ENCODE results near the gene FNDC3B.

DNA sequence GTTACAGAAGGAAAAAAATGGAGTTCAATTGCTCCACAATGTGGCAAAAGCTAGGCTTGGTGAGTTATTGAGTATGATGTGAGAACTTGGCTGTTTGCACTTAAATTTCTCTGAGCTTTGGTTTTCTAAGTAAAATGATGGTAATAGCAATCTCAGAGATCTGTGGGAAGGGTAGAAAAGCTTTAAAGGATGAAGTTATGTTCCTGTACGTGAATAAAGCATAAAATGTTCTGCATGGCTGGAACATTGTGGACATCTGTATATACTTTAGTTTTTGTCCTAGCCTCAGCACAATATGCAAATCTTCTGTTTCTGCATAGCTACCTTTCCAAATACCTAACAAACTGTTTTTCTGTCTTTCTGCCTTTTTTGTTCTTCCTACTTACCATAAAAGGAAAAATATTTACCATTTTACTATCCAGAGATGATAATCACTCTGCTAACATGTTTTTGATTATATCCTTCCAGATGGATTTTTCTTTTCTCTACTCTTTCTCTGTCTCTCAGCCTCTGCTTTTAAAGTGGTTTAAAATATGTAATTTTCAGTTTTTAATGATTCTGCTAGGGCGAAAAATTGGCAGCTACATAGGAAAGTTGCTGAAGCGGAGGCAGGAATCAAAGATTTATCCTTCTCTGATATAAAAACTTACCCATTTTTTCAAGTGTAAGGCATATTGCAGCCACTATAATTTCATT is 188.1 kb downstream of the FNDC3B start:
- TF ChIP-seq RAD21 (conservative IDR thresholded peaks at IDR 0.05 in 1 of 2, IDR thresholded peaks at IDR 0.05 in 1 of 2) (no peak), ZSCAN20 (CRISPR knock-in tag; IDR thresholded peaks at IDR 0.05) (no peak), HOXB13 (CRISPR knock-in tag; IDR thresholded peaks at IDR 0.05; ENCODE audit: low read depth) (no peak), POLR2A (IDR thresholded peaks at IDR 0.05; ENCODE audit: low read length) (no peak), ESRRA (IDR thresholded peaks at IDR 0.05; ENCODE audit: borderline replicate concordance, low read length) (no peak), JUN (IDR thresholded peaks at IDR 0.05) (no peak), JUNB (IDR thresholded peaks at IDR 0.05) (no peak)
- TF ChIP-seq, protein P1, sequence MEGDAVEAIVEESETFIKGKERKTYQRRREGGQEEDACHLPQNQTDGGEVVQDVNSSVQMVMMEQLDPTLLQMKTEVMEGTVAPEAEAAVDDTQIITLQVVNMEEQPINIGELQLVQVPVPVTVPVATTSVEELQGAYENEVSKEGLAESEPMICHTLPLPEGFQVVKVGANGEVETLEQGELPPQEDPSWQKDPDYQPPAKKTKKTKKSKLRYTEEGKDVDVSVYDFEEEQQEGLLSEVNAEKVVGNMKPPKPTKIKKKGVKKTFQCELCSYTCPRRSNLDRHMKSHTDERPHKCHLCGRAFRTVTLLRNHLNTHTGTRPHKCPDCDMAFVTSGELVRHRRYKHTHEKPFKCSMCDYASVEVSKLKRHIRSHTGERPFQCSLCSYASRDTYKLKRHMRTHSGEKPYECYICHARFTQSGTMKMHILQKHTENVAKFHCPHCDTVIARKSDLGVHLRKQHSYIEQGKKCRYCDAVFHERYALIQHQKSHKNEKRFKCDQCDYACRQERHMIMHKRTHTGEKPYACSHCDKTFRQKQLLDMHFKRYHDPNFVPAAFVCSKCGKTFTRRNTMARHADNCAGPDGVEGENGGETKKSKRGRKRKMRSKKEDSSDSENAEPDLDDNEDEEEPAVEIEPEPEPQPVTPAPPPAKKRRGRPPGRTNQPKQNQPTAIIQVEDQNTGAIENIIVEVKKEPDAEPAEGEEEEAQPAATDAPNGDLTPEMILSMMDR (IDR thresholded peaks at IDR 0.05) = no peak

Measured in A549 (cell line).